Stimulated activated CD4-positive, alpha-beta T cell treated with anti-CD3 and anti-CD28 coated beads, Interleukin-1b, Interleukin-23, amount 100 ng/mL, for 4 hours (primary cell): ENCODE data around the gene SIKE1.
"Not testable (repeated sequence)": the region's sequence is repeated elsewhere in the genome, so short reads cannot be mapped to it uniquely, and the experiment has no call there.

ENCODE experiments used
- DNase-seq, 2 donors: peaks; one replicate each; pipeline ENCODE4 v3.0.0-alpha.2; 2020; ENCODE audit warnings: low read depth in 2 of 2

The SIKE1 gene

DNA sequence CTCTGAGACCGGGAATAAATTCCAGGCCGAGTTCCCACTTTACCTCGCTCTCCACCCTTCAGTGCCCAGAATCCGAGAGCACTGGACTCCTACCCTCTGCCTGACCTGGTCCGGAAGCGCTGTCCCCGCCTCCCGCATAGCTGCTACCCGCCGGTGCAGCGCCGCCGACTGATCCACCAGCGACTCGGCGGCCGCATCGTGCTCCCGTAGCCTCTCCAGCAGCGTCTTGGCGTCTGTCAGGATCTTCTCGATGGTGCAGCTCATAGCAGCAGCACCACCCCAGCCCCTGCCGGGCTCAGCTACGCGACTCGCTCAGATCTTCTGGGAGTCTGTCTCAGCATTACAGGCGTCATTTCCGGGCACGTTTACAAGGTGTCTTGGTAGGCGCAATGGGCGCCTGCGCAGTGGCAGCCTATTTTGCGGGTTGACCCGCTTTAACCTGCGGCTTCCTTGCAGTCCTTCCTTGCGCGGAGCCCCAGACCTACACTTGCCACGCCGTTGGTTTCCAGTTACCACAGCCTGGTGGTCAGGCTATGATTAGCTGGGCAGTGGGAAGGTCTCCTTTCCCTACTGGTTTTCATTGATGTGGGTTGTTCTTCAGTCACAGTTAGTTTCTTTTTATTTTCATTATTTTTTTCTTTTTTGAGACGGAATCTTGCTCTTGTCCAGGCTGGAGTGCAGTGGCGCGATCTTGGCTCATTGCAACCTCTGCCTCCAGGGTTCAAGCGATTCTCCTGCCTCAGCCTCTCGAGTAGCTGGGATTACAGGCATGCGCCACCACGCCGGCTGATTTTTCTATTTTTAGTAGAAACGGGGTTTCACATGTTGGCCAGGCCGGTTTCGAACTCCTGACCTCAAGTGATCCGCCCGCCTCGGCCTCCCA, at the start of gene SIKE1:
Gene SIKE1 (minus strand): TSS at position 342 of the 883 bp plus-strand sequence. CDS start 78 bp downstream, at position 264.
- DNase-seq, result peak; percentile 85 to 86

DNA sequence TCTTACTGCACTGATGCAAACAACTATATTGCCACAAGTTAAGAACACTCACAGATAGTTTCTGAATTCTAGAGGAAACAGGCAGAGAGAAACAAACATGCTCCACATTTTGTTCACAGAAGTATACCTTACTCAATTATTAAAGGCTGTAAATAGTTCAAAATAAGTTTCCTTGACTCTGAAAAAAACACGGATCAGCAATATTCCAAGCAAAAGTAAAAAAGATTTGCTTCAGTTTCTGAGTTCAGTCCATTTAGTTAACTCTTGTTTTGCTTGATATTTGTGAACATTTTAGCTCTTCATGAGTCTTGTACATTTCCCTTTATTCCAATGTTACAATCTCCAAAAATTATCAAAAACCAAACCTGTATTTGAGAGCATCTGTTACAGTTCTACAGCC, 49.6 kb upstream of the SIKE1 start:
- DNase-seq, result not testable (repeated sequence)

DNA sequence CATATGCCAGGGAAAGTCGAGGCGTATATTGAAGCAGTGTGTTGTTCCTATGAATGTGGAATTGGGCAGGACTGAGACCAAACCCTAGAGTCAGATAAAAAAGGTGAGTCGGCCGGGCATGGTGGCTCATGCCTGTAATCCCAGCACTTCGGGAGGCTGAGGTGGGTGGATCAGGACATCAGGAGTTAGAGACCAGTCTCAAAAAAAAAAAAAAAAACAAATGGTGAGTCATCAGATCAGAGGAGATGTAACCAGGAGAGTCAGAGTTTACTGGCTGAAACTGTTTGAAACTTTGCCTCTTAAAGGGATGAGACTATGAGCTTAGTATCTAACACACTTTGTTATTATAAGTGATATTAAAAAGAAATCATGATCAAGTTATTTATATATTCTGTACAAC, 47.8 kb upstream of the SIKE1 start:
- no peak for DNase-seq

DNA sequence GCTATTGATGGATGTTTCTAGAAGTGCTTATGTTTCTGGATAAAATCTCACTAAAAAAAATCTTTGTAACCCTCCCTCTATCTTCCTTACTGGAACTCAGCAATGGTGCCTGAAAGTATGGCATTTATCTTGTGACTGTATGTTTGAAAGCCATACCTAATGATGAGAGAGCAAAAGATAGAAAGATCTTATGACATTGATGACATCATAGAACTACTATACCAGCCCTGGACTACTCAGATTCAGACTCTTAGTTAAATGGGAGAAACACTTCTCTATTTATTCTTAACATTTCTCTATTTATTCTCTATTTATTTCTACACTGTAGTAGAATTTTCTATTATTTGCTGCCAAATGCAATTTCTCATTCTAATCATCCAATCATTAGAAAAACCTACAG, 41.5 kb upstream of the SIKE1 start:
- no peak for DNase-seq

DNA sequence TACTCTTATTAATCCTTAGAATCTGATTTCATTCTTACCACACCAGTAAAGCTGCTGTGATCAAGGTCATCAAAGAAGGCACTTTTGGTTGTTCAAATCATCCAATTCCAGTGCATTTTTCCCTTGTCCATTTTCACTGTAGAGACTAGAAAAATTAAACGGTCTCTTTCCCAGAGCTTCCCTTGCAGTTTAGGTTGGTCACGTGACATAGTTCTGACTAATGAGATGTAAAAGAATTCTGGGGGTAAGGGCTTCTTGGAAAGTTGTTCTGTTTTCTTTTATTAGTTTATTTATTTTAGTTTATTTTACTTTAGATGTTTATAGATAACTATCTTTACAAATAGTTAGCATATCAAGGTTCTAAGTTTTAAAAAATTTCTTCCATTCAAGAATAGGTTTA, 39.9 kb upstream of the SIKE1 start:
- no peak for DNase-seq

DNA sequence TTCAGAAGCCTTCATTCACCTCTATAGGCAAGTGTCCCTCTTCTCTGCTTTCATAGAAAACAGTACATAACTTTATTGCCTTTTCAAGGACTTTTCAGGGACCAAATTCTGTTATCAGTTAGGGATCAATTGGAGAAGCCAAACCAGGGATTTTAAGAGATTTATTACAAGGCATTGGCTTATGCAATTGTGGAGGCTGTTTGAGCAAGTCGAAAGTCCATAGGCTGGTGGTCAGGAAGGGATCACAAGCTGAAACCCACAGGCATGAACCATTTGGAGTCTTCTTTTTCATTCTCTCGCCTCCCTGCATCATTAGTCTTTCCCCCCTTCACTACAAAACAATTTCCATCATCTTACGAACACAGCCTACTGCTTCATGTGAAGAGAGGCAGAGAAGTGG, 39.4 kb upstream of the SIKE1 start:
- no peak for DNase-seq

DNA sequence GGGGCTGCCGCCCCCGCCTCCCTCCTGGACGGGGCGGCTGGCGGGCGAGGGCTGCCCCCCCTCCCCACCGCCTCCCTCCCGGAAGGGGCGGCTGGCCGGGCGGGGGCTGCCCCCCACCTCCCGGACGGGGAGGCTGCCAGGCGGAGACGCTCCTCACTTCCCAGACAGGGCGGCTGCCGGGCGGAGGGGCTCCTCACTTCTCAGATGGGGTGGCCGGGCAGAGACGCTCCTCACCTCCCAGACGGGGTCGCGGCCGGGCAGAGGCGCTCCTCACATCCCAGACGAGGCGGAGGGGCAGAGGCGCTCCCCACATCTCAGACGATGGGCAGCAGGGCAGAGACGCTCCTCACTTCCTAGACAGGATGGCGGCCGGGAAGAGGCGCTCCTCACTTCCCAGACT, 24.0 kb upstream of the SIKE1 start:
- not testable (repeated sequence) for DNase-seq

DNA sequence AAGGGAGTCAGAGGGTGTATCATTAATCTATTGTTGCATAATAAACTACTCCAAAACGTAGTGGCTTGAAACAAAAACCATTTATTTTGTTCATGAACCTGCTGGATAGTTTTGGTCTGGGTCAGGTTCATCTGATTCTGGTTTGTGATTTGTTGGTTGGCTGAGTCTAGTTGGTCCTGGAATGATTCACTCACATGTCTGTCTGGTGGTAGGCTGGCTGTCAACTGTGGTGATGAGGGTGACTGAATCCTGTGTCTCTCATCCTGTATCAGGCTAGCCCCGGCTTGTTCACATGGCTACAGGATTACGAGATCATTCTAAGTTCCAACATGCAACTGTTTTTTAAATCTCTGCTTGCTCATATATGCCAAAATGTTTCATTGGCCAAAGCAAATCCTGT, 22.5 kb upstream of the SIKE1 start:
- DNase-seq, result no peak

DNA sequence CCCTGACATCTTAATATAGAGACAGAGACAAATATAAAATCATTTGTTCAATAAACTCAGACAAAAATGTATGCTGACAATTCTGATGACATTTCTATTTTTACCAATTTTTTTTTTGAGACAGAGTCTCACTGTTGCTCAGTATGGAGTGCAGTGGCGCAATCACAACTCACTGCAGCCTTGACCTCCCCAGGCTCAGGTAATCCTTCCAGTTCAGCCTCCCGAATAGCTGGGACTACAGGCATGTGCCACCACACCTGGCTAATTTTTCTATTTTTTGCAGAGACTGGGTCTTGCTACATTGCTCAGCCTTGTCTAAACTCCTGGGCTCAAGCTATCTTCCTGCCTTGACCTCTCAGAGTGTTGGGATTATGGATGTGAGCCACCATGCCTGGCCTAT, 13.6 kb upstream of the SIKE1 start:
- DNase-seq, result no peak

DNA sequence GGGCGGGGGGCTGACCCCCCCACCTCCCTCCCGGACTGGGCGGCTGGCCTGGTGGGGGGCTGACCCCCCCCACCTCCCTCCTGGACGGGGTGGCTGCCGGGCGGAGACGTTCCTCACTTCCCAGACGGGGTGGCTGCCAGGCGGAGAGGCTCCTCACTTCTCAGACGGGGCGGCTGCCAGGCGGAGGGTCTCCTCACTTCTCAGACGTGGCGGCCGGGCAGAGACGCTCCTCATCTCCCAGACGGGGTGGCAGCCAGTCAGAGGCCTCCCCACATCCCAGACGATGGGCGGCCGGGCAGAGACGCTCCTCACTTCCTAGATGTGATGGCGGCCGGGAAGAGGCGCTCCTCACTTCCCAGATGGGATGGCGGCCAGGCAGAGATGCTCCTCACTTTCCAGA, 10.1 kb upstream of the SIKE1 start:
- not testable (repeated sequence) for DNase-seq

DNA sequence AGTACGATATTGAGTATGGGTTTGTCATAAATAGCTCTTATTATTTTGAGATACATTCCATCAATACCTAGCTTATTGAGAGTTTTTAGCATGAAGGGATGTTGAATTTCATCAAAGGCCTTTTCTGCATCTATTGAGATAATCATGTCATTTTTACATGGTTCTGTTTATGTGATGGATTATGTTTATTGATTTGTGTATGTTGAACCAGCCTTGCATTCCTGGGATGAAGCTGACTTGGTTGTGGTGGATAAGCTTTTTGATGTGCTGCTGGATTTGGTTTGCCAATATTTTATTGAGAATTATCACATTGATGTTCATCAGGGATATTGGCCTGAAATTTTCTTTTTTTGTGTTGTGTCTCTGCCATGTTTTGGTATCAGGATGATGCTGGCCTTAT, 6.0 kb upstream of the SIKE1 start:
- DNase-seq, result not testable (repeated sequence)

DNA sequence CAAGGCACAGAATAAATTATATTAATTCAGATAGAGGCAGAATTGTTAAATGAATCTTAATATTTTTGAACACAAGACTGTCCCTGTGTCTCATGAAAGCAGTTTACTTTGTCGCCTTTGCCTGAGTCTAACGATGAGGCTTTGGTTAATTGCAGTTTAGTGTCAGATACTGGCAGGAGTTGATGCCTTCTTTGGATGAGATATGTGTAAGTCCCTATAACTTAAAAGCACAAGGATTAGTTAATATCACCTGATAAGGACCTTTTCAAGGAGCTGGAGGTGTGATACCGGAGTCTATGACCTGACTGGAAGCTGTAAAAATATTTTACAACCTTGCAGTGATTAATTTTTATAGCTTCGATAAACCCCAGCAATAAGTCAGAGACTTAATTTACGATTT, 2.0 kb upstream of the SIKE1 start:
- DNase-seq, result no peak

DNA sequence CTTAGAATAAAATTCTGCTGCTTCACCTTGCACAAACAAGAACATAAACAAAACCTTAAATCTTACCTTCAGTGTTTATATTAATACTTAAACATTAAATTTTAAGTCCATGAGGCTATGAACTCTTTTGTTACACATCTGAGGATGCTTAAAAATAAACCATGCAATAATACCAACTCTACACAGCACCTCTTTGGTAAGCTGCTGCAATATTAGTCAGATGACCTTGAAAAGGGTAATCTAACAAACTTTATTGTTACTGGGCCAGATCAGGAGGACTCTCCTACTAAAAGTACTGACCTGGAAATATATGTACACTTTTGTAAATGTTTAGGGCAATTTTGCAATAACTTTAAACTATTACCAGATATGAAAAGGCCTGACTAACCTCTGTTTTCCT, 763 bp downstream of the SIKE1 start:
- DNase-seq, result no peak

DNA sequence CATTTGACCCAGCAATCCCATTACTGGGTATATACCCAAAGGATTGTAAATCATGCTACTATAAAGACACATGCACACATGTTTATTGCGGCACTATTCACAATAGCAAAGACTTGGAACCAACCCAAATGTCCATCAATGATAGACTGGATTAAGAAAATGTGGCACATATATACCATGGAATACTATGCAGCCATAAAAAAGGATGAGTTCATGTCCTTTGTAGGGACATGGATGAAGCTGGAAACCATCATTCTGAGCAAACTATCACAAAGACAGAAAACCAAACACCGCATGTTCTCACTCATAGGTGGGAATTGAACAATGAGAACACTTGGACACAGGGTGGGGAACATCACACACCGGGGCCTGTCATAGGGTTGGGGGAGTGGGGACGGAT, 3.8 kb downstream of the SIKE1 start:
- DNase-seq, result not testable (repeated sequence)

DNA sequence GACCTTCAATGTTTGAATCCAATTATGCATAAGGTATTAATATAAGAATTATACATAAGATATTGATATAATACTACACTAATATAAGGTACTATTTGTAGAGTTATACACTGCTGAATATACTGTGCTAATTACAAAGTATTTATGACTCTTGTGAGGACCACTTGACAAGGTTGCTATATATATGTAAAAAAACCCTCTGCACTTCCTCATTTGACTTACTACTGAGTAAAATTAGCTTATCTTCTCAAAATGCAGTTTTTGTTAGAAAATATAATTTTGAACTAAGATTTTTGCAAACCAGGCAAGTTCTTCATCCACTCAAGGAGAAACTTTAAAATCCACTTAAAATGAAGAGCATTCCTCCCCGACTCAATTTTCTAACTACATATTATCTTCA, 8.5 kb downstream of the SIKE1 start:
- DNase-seq, result no peak

DNA sequence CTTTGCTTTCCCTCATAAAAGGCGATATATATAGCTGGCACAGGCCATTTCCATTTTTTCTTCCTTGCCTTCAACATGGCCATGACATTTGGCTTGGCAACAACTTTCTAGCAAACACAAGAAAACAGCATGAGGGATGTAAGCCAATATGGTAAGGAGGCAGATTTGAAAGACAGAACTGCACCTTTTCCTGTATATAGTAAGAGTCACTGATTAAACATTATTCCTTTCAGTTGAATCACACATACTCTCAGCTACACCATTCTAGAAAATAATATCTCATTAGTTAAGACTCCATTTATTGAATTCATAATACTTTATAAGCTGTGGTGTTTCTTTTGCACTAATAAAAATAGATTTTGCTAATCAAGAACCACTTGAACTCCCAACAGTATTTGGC, 9.5 kb downstream of the SIKE1 start:
- no peak for DNase-seq

DNA sequence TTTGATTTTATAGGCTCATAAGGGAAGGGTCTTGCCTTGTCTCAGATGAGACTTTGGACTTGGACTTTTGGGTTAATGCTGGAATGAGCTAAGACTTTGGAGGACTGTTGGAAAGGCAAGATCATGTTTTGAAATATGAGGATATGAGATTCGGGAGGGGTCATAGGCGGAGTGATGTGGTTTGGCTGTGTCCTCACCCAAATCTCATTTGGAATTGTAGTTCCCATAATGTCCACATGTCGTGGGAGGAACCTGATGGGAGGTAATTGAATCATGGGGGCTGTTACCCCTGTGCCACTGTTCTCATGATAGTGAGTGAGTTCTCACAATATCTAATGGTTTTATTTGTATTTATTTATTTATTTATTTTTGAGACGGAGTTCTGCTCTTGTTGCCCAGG, 15.8 kb downstream of the SIKE1 start:
- DNase-seq, result no peak

DNA sequence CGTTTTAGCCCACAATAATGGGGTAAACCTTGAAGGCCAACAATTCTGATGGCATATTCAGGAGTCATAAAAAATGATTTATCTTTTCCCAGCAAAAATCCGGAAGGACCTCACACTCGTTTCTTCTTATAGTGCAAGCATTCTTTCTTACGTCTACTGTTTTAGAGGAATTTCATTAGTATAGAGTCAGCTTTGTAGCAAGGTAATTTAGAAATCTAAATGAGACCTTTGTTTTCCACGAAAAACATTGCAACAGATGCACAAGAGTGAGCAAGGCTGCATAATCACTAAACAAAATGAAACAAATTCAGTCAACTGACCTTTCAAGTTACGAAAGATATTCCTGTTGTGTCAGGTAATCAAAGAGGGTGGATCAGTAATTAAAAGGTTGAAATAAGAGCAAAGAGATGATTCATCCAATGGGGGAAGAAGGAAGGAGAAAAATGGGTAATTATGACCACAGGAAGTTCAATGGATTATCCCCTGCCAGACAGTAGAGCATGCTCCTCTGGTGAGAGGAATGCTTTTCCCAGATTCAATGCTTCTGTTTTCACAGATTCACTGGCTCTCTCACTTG, 22.1 kb downstream of the SIKE1 start:
- DNase-seq, result no peak

DNA sequence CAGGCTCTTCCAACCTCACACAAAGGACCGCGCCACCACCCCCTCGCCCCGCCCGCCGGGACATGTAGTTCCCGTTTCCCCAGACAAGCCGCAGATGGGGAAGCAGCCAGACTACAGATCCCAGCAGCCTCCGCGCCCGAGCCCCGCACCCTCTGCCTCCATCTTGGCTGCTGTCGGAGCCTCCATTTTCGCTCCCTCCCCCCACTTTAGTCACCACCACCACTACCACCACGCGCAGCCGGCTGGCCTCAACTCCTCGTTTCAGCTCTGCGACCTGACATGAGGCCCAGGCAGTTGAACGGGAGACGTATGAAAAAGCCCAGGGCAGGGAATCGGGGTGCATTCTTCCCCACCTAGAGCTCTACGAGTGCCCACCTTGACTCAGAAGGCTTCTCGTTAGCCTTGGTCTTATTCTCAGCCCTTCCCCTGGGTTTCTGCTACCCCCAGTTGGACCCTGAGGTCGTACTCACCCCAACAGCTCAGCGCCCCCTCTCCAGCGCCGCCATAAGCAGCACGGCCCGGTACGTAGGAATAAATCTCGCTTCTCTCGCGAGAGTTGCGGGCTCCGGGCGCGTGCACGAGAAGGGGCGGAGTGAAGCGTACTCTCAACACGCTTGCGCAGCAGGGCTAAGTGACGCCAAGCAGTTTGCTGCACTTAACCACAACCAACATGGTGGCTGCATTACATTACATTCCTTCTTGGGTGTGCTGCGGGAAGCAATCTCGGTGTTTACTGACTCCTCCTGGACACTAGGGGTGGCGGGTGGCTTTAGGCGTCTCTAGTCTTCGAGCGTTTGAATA, 22.8 kb downstream of the SIKE1 start, which contains the start of gene CSDE1:
Gene CSDE1 (minus strand): TSS at position 530 of the 801 bp plus-strand sequence. CDS start 18,094 bp downstream, outside the sequence.
- peak; percentile 88 to 97 for DNase-seq

DNA sequence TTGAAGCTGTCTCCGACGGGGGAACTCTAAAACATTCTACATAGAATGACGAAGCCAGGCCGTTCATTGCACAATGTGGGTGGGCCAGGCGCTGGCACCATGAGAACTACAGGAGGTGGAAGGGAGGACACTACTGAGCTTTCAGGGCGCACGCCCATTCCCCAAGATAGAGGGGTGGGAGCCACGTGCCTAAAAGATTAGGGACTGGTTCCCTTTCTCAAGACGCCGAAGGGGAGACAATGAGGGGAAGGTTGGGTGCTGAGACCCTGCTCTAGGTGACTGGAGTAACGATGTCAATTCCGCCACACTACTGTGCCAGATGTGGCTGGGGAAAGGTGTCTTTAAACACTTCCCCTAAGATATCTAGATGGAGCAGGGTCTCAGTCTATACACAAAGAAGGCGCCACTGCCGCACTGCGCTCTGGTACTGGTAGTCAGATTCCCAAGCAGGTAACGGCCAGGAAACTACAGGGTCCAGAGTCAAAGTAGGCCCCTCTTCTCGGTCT, 23.5 kb downstream of the SIKE1 start:
- peak in 1 of 2 donors; percentile 8 for DNase-seq

DNA sequence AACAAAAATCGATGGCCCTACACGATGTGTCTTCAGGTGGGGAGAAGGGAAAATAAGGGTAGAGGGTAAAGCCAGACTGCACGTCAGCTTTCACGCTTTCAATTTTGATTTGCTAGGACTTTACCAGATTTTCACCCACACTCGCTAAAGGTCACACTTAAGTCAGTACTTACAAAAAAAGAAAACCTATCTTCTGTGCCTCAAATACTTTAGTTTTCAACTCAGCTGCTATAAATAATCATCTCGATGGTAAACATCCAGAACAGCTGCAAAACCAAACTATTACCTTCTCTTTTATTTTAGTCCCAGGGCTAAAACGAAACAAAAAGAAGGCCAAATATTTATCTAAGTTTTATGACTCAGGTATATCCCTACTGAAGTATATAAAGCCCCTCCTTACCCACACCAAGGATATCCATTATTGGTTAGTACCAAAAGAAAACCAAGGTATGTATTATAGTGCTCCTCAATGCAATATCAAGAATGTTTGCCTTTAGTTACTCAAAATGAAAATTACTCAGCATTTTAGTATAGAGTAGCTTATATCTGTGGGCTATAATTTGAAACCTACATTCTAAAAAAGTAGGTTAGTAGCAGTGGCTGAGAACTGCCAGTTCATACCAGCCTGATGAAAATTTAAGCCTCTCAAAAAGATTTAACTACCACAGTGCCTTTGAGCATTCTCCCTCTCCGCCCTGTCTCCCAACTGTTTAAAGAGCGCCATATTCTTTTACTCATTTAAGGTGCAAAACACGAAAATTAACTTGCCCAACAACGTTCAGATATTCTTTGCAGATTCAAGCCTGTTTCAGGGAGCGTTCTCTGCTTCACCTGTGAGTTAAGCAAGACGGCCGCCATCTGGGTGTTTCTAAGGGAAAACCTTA, 24.2 kb downstream of the SIKE1 start:
- DNase-seq, result no peak
